LNCaP clone FGC (cell line): ENCODE measurements around the gene ANKRD31.

Experiments used
- DNase-seq: peaks from one replicate; pipeline ENCODE4 v3.0.0-alpha.2; 2011; ENCODE audit warnings: low read depth
- H3K4me3 ChIP-seq: 2 replicates; pipeline ENCODE4 v1.5.1; 2011; ENCODE audit warnings: mild to moderate bottlenecking, low read depth, low read length, control low read depth
- CTCF ChIP-seq: IDR thresholded peaks from 2 replicates; pipeline ENCODE4 v1.5.1; 2012; ENCODE audit warnings: mild to moderate bottlenecking; ENCODE audit not compliant: control insufficient read depth, insufficient read depth; ENCODE audit errors: extremely low read depth

The ANKRD31 gene

GRCh38 chr5:75021800-75022199, 214.9 kb downstream of the ANKRD31 start:
- no peak for DNase-seq
- TF ChIP-seq CTCF: no peak
- no peak overlapping the region for H3K4me3 ChIP-seq

DNA sequence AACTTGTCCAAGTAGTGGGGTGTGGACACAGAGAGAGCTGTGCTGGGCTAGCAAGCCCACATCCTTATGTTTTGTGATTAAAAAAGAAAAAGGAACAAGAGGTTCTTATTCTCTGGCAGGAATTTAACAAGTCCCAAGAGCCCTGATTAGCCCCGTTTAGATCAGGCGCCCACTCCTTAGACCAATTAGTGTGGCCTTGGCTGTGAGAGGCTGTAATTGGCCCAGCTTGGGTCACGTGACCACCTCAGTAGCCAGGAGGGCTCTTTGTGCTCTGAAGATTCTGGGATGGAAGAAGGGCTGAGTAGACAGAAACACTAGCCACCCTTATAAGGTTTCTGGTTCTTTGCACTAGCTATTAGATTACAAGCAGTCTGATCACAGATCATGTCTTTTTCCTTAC, 215.5 kb downstream of the ANKRD31 start:
- H3K4me3 ChIP-seq: no peak overlapping the region
- no peak for TF ChIP-seq CTCF
- DNase-seq: no peak

- no peak overlapping the region for H3K4me3 ChIP-seq
- no peak for TF ChIP-seq CTCF
- DNase-seq: peak; percentile 14
Measured at GRCh38 chr5:75020016-75020656, 216.5 kb downstream of the ANKRD31 start.

DNA sequence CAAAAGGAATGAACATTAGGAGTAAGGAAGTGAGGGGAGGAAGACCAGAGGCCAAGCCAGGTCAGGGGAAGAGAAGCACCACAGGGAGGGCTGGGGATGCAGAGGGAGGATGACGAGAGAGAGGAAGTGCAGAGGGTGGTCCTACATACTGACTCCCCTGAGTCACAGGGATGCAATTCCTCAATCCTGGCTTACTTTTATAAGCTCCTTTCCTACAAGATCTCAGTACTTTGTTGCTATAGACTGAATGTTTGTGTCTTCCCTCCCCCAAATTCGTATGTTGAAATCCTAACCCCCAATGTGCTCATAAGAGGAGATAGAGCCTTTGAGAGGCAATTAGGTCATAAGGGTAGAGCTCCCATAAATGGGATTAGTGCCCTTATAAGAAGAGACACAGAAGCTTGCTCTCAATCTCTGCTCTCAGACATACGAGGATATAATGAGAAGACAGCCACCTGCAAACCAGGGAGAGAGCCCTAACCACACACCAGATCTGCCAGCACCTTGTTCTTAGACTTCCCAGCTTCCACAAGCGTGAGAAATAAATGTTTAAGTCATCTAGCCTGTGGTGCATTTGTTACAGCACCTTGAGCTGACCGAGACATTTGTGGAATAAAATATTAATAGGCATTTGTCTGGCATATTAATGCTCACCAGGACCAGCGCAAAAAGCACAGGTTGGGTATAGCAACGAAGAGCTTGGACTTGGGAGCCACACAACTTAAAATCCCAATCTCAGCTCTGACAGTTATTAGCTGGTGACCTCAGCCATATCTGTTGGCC, 217.7 kb downstream of the ANKRD31 start:
- TF ChIP-seq CTCF: no peak
- H3K4me3 ChIP-seq: no peak overlapping the region
- no peak for DNase-seq
